Sigmoid colon (tissue), 7 donors: ENCODE measurements around the gene CLEC16A. TPM values are rescaled to one million over a fixed set of nuclear protein-coding genes. Genes with fewer than 3 reads are reported as not detected.
A peak's percentile ranks its signal among the peaks of the same experiment; 100 is the strongest.
"Not testable (repeated sequence)": the region's sequence is repeated elsewhere in the genome, so short reads cannot be mapped to it uniquely, and the experiment has no call there.

Experiments used
- DNase-seq: peaks from one replicate; pipeline ENCODE4 v3.0.0-alpha.2; 2019
- H3K27ac ChIP-seq, 4 donors: fragments of 200-600 bp; sonication (generic); one replicate each; pipeline ENCODE4 v1.5.1; 2016 to 2019; ENCODE audit warnings: mild to moderate bottlenecking in 1 of 4
- H3K27me3 ChIP-seq, 3 donors: fragments of 200-600 bp; sonication (generic); one replicate each; pipeline ENCODE4 v1.5.1; 2019; ENCODE audit warnings: mild to moderate bottlenecking in 1 of 3
- H3K36me3 ChIP-seq, 4 donors: fragments of 200-600 bp; sonication (generic); one replicate each; pipeline ENCODE4 v1.5.1; 2016 to 2019
- H3K4me1 ChIP-seq, 4 donors: fragments of 200-600 bp; sonication (generic); one replicate each; pipeline ENCODE4 v1.5.1; 2017 to 2019
- H3K4me3 ChIP-seq, 4 donors: fragments of 200-600 bp; sonication (generic); one replicate each; pipeline ENCODE4 v1.5.1; 2017 to 2019; ENCODE audit warnings: mild to moderate bottlenecking in 2 of 4, moderate library complexity in 1 of 4
- H3K9me3 ChIP-seq, 4 donors: fragments of 200-600 bp in 3 of 4; sonication (generic) in 3 of 4; one replicate each; pipeline versions ENCODE4 v1.5.1 to v1.6.1; 2013 to 2019
- EP300 ChIP-seq, 4 donors: sonication (generic); formaldehyde crosslinking; IDR thresholded peaks; one replicate each; pipeline ENCODE4 v1.6.1; 2017; ENCODE audit warnings: antibody characterized with exemption in 4 of 4
- POLR2A ChIP-seq, 2 donors: fragments of 450-650 bp; IDR thresholded peaks; one replicate each; pipeline ENCODE4 v1.6.1; 2016; ENCODE audit warnings: antibody characterized with exemption in 2 of 2, mild to moderate bottlenecking in 2 of 2, moderate library complexity in 2 of 2
- POLR2AphosphoS5 ChIP-seq, 4 donors: sonication (generic); formaldehyde crosslinking; IDR thresholded peaks; one replicate each; pipeline ENCODE4 v1.6.1; 2017; ENCODE audit warnings: antibody characterized with exemption in 4 of 4
- WGBS, 2 donors: extraction: QIAGEN DNeasy Blood & Tissue Kit; methylation state at CpG; one replicate each; pipeline ENCODE4 v1.1.7; 2013; 5-methylcytosine and 5-hydroxymethylcytosine counted together
- intact Hi-C: fragments of 100-400 bp; cut with DNase I; formaldehyde crosslinking; loops from one replicate; pipeline ENCODE4 v1.15.1; 2023
- polyA plus RNA-seq, 3 donors: library from polyadenylated mRNA; stranded (reverse); fragments of 200-250 nt; gene quantifications; one replicate each; pipeline ENCODE4 v1.2.3, GENCODE V29; 2013
- total RNA-seq, 4 donors: library from RNA; depleted of rRNA; stranded (reverse); fragments of >200 nt; gene quantifications; one replicate each; pipeline ENCODE4 v1.1.0, GENCODE V29; 2016
- TF ChIP-seq, protein P1 (sequence below), 4 experiments: fragments of 450-650 bp in 3 of 4; fragments of 200-600 bp in 1 of 4; IDR thresholded peaks; one replicate each; pipeline ENCODE4 v1.5.1; 2016 to 2019; ENCODE audit warnings: antibody characterized with exemption in 4 of 4, mild to moderate bottlenecking in 3 of 4, moderate library complexity in 2 of 4
- donor health status: healthy with polysubstance abuse.
- donor health status: Bipolar disorder and iron deficiency.
- donor health status: healthy.

CLEC16A gene
- total and polyA plus RNA-seq, 7 donors, result 9.6 to 35.2 (median 24.6) TPM

DNA sequence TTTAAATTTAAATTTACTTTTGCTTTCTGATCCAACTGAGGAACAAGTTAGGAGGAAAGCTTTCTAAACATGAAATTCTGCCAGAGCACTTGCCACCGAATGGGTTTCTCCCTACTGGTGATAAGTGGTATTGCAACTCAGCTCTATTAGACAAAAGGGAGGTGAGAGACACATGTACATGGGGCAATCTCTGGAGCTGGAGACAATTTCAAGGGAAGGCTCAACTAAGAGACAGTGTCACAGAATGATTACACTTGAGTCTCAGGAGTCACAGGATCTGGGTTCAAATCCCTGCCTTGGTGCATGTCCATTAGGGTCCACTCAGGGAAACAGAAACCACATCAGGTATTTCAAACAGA is 274.2 kb downstream of the CLEC16A start:
- H3K4me1 ChIP-seq, result no peaks in the 10 kb centered on the region
- TF ChIP-seq POLR2AphosphoS5 (IDR thresholded peaks at IDR 0.05), result no peak
- TF ChIP-seq, protein P1, sequence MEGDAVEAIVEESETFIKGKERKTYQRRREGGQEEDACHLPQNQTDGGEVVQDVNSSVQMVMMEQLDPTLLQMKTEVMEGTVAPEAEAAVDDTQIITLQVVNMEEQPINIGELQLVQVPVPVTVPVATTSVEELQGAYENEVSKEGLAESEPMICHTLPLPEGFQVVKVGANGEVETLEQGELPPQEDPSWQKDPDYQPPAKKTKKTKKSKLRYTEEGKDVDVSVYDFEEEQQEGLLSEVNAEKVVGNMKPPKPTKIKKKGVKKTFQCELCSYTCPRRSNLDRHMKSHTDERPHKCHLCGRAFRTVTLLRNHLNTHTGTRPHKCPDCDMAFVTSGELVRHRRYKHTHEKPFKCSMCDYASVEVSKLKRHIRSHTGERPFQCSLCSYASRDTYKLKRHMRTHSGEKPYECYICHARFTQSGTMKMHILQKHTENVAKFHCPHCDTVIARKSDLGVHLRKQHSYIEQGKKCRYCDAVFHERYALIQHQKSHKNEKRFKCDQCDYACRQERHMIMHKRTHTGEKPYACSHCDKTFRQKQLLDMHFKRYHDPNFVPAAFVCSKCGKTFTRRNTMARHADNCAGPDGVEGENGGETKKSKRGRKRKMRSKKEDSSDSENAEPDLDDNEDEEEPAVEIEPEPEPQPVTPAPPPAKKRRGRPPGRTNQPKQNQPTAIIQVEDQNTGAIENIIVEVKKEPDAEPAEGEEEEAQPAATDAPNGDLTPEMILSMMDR (IDR thresholded peaks at IDR 0.05), result no peak
- no peak for TF ChIP-seq POLR2A (IDR thresholded peaks at IDR 0.05)
- TF ChIP-seq EP300 (IDR thresholded peaks at IDR 0.05), result no peak
- no peak for DNase-seq
- no peaks in the 10 kb centered on the region for H3K36me3 ChIP-seq
- 91 to 94% methylated on average over 1 of the region's 1 CpG for WGBS, 2 donors
- H3K27ac ChIP-seq, result no peak overlapping the region
- H3K27me3 ChIP-seq, result no peaks in the 10 kb centered on the region
- H3K4me3 ChIP-seq, result no peak overlapping the region
- peaks cover 0 to 12% (median 6%) of the 10 kb centered on the region in 4 donors for H3K9me3 ChIP-seq
- intact Hi-C loops, result no loop called here

DNA sequence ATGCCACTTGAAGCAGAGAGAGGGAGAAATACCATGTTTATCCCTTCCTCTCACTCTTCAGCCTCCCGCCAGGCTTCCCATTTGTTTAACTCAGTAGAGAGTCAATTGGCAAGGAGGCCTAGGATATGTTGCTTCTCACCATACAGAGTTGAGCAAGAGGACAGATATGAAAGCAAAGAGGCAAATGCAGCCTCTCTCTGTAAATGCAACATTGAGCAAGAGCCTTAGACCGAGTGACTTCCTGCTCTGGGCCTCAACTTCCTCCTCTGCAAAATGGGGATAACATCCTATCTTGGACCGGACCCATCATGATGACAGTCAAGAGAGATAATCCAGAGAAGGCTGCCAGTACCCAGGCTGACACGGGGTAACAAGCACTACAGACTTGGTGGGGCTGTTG is 274.8 kb downstream of the CLEC16A start:
- H3K27ac ChIP-seq, result no peak overlapping the region
- H3K4me3 ChIP-seq, result no peak overlapping the region
- no peaks in the 10 kb centered on the region for H3K36me3 ChIP-seq
- TF ChIP-seq, protein P1 (IDR thresholded peaks at IDR 0.05), result no peak
- TF ChIP-seq POLR2A (IDR thresholded peaks at IDR 0.05), result no peak
- no peak for TF ChIP-seq POLR2AphosphoS5 (IDR thresholded peaks at IDR 0.05)
- no peak for TF ChIP-seq EP300 (IDR thresholded peaks at IDR 0.05)
- 78 to 89% methylated on average over 4 of the region's 4 CpGs for WGBS, 2 donors
- H3K9me3 ChIP-seq, result peaks cover 0 to 12% (median 6%) of the 10 kb centered on the region in 4 donors
- H3K4me1 ChIP-seq, result peaks cover 0 to 4% (median 0%) of the 10 kb centered on the region in 4 donors
- no peaks in the 10 kb centered on the region for H3K27me3 ChIP-seq
- intact Hi-C loops, result no loop called here
- DNase-seq, result no peak

DNA sequence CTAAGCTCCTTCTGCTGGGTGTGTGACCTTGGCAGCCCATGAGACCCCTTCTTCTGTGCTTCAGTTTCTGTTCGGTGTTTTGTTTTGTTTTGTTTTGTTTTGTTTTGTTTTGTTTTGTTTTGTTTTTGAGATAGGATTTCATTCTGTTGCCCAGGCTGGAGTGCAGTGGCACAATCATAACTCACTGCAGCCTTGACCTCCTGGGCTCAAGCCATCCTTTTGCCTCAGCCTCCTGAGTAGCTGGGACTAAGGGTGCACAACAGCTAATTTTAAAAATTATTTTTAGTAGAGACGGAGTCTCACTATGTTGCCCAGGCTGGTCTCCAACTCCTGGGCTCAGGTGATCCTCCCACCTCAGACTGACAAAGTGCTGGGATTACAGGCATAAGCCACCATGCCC is 276.1 kb downstream of the CLEC16A start:
- intact Hi-C loops, H3K4me1 ChIP-seq, H3K27me3 ChIP-seq, H3K36me3 ChIP-seq, H3K4me3 ChIP-seq, H3K27ac ChIP-seq, DNase-seq: not testable (repeated sequence)
- peaks cover 0 to 12% (median 6%) of the 10 kb centered on the region in 4 donors for H3K9me3 ChIP-seq
- WGBS, 2 donors, result 73 to 76% methylated on average over 2 of the region's 2 CpGs

DNA sequence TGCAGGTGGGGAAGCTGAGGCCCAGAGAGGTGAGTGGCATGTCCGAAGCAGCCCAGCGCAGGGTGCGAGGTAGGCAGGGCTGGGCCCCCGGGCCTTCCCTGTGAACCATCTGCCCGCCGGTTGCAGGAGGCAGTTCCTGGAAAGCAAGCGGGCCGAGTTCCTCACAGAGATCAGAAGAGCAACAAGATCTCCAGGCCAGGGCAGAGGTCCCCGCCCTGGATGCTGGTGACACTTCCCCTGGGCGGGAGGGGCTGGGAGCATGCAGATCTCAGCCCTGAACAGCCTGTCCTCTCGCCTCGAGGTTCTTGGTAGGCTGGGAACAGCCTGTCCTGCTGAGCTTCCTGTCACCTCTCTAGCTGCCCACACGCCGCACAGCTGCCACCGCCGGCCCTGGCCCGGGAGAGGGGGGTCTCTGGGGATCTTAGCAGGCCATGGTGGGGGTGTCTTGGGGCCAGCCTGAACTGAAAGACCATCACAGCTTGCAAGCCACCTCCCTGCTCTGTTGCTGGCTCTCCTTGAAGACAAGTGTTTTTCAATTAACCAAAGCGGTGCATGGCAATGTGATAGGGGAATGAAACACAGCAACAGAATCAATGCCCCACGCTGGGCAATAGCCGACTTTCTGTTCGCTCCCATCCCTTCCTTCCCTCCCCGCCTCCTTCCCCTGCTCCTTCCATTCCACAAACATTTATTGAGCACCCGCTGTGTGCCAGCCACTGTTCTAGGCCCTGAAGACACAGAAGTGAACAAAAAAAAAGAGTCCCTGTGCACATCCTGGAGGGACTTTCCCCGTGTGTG is 279.9 kb downstream of the CLEC16A start:
- Histone ChIP-seq H3K27me3 (no peaks in the 10 kb centered on the region), H3K27ac (peak overlapping the region in 3 of 4 donors; percentile 43 to 56 (median 51)), H3K36me3 (no peaks in the 10 kb centered on the region), H3K4me1 (peaks cover 0 to 11% (median 7%) of the 10 kb centered on the region in 4 donors), H3K9me3 (no peaks in the 10 kb centered on the region), H3K4me3 (no peak overlapping the region)
- intact Hi-C loops, result no loop called here
- DNase-seq, result peak; percentile 86
- TF ChIP-seq EP300 (IDR thresholded peaks at IDR 0.05), result peak; percentile 52 to 92 (median 74)
- TF ChIP-seq, protein P1 (IDR thresholded peaks at IDR 0.05), result no peak
- peak in 3 of 4 donors; percentile 49 to 75 (median 63) for TF ChIP-seq POLR2AphosphoS5 (IDR thresholded peaks at IDR 0.05)
- no peak for TF ChIP-seq POLR2A (IDR thresholded peaks at IDR 0.05)
- 41 to 59% methylated on average over 24 of the region's 24 CpGs for WGBS, 2 donors

DNA sequence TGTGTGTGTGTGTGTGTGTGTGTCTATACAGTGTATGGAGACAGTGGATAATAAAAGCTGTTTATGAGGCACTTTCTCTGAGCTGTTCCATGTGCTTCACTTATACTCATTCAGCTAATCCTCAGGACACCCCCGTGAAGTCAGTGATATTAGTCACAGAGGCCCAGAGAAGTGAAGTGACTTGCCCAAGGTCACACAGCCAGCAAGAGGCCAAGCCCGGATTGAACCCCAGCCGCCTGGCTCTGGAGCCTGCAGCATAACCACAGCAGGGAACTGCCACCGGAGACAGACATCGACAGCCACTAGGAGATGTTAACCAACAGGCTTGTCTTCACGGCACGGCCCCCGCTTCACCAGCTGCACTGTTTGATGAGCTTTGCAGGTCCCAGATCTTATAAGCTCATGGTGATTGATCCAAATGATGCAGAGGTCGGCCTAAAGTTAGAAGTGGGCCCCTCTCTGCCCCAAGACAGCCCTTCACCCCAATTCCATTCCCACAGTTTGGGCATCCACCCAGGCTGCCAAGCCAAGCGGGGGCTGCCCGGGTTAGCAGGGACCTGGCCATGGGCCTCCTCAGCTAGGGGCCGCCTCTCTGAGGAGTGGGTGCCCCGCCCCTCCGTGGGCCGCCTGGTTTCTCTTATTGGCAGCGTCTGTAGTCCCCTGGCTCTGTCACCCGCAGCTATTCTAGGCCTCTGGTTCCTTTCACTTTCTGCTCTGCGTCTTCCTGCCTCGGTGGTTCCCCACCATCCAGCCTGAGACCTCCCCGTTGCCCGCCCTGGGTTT is 280.7 kb downstream of the CLEC16A start:
- WGBS, 2 donors, result 50 to 66% methylated on average over 21 of the region's 21 CpGs
- H3K27ac ChIP-seq, result peak overlapping the region in 2 of 4 donors; percentile 51 to 56
- no peaks in the 10 kb centered on the region for H3K27me3 ChIP-seq
- intact Hi-C loops, result no loop called here
- TF ChIP-seq POLR2A (IDR thresholded peaks at IDR 0.05) (no peak), POLR2AphosphoS5 (IDR thresholded peaks at IDR 0.05) (no peak), EP300 (IDR thresholded peaks at IDR 0.05) (no peak)
- TF ChIP-seq, protein P1 (IDR thresholded peaks at IDR 0.05), result no peak
- H3K4me3 ChIP-seq, result peak overlapping the region in 2 of 4 donors; percentile 3 to 13
- peaks cover 0 to 11% (median 7%) of the 10 kb centered on the region in 4 donors for H3K4me1 ChIP-seq
- no peak for DNase-seq
- no peaks in the 10 kb centered on the region for H3K9me3 ChIP-seq
- no peaks in the 10 kb centered on the region for H3K36me3 ChIP-seq
